Ureter (tissue), 1 donor: ENCODE measurements around the gene OTOP3. TPM values are rescaled to one million over a fixed set of nuclear protein-coding genes. Genes with fewer than 3 reads are reported as not detected.
A peak's percentile ranks its signal among the peaks of the same experiment; 100 is the strongest.

Experiments used
- DNase-seq: peaks from one replicate; pipeline ENCODE4 v3.0.0-alpha.2; 2020; ENCODE audit warnings: low spot score
- total RNA-seq: library from RNA; stranded (reverse); gene quantifications from one replicate; pipeline ENCODE4 v1.2.4, GENCODE V29; 2023
- donor health status: DM: yes; HTN: yes; CAD: no.

The OTOP3 gene
- total RNA-seq, 1 donor from 2014 or later: not detected

GRCh38 chr17:74986206-74986576, 50.5 kb downstream of the OTOP3 start:
- no peak for DNase-seq

GRCh38 chr17:74987418-74987908, 51.8 kb downstream of the OTOP3 start, which contains the start of gene CDR2L:
Gene CDR2L, plus strand, starts transcription at chr17:74987632. Its CDS starts 412 bp downstream, at chr17:74988044.
- DNase-seq: peak; percentile 97

- DNase-seq: peak; percentile 85
These were observed 52.4 kb downstream of the OTOP3 start for GRCh38 chr17:74987909-74988711.

- no peak for DNase-seq
These were observed 54.9 kb downstream of the OTOP3 start for GRCh38 chr17:74990581-74991105.

GRCh38 chr17:74992223-74992622, 56.5 kb downstream of the OTOP3 start:
- no peak for DNase-seq

GRCh38 chr17:74994440-74994839, 58.7 kb downstream of the OTOP3 start:
- DNase-seq: no peak

GRCh38 chr17:74995847-74996246, 60.1 kb downstream of the OTOP3 start:
- DNase-seq: no peak

- no peak for DNase-seq
These were observed 63.1 kb downstream of the OTOP3 start for GRCh38 chr17:74998783-74999182.

GRCh38 chr17:74999523-74999922, 63.8 kb downstream of the OTOP3 start:
- DNase-seq: no peak

Other genes starting within 250 kb of the OTOP3 start
- gene CD300LF, start 223.0 kb upstream of the OTOP3 start, total RNA-seq: 2.5 TPM
- 2.3 TPM for gene RAB37, start 198.6 kb upstream of the OTOP3 start, total RNA-seq
- gene NHERF1, start 187.3 kb upstream of the OTOP3 start, total RNA-seq: 20.6 TPM
- 65.1 TPM for gene NAT9, start 159.6 kb upstream of the OTOP3 start, total RNA-seq
- gene GRIN2C, start 76.0 kb upstream of the OTOP3 start, total RNA-seq: 0.23 TPM
- 18.4 TPM for gene FDXR, start 62.9 kb upstream of the OTOP3 start, total RNA-seq
- gene FADS6, start 42.3 kb upstream of the OTOP3 start, total RNA-seq: 7.3 TPM
- 1.4 TPM for gene USH1G, start 12.6 kb upstream of the OTOP3 start, total RNA-seq
- not detected for gene OTOP2, start 11.6 kb upstream of the OTOP3 start, total RNA-seq
- gene HID1, start 36.9 kb downstream of the OTOP3 start, total RNA-seq: 78.1 TPM
- 11.4 TPM for gene CDR2L, start 51.7 kb downstream of the OTOP3 start, total RNA-seq
- 32.1 TPM for gene MRPL58, start 76.8 kb downstream of the OTOP3 start, total RNA-seq
- gene ATP5PD, start 111.1 kb downstream of the OTOP3 start, total RNA-seq: 270 TPM
- 25.3 TPM for gene KCTD2, start 111.3 kb downstream of the OTOP3 start, total RNA-seq
- 77.7 TPM for gene SLC16A5, start 152.1 kb downstream of the OTOP3 start, total RNA-seq
- gene ARMC7, start 174.1 kb downstream of the OTOP3 start, total RNA-seq: 13.8 TPM
- 81.6 TPM for gene NT5C, start 195.8 kb downstream of the OTOP3 start, total RNA-seq
- gene JPT1, start 218.6 kb downstream of the OTOP3 start, total RNA-seq: 93.9 TPM
- 326 TPM for gene SUMO2, start 247.1 kb downstream of the OTOP3 start, total RNA-seq